HG03521 (cell line): ENCODE results near the gene GLCE.

Experiments used
- ATAC-seq: cut with Tn5 transposase; IDR thresholded peaks from one replicate; pipeline ENCODE4 v1.9.1; 2021; ENCODE audit warnings: mild to moderate bottlenecking, moderate library complexity; ENCODE audit not compliant: unreplicated experiment

Gene GLCE

DNA sequence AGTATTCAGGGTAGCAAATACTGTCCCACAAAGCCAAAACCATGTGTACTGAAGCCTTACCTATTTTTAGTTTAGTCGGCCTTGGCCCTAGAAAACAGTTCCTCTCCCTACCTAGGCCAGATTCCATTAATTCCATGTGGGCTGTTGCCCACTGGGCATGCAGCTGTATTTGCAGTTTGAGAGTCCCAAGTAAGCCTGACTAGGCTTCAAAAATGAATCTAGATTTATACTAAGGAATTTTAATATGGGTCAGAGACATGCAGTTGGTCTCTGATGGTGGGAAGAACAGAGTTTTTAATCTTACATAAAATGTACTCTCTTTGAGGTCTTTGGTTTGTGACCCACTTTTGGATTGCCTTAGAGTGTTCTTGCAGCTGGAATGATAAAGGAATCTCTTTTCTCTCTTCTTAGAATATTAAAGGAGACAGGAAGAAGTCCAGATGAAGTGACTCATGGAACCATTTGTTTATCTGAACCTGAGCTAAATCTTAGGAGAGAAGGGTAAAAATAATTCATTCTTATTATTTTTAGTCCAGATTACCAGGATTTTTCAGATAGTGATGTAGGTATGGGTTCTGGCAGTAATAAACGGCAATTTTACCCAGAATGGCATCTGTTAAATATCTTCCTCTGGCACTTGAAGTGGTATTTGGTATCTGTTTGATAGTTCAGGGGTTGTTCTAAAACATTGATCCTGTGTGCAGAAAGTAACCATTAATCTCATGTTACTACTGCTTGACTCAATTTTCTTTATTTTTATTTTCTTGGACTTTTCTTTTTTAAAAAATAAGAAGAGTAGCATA lies 33.8 kb downstream of the GLCE start:
- ATAC-seq: no peak

DNA sequence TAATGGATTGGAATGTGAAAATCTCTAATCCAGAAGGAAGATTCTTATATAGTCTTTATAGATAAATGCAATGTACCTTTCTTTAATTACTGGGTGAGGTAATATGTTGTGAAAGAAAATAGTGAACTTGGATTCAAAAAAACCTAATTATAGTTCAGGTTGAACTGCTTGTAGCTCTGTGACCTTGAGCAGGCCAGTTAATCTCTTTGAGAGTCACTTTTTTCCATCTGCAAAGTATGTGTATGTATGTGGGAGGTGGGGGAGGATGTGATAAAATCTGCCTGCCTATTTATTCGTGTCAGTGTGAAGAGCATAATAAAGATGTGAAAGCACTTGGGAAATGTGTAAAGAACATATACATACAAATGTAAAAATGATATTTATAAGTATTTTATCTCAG lies 34.4 kb downstream of the GLCE start:
- ATAC-seq: no peak

DNA sequence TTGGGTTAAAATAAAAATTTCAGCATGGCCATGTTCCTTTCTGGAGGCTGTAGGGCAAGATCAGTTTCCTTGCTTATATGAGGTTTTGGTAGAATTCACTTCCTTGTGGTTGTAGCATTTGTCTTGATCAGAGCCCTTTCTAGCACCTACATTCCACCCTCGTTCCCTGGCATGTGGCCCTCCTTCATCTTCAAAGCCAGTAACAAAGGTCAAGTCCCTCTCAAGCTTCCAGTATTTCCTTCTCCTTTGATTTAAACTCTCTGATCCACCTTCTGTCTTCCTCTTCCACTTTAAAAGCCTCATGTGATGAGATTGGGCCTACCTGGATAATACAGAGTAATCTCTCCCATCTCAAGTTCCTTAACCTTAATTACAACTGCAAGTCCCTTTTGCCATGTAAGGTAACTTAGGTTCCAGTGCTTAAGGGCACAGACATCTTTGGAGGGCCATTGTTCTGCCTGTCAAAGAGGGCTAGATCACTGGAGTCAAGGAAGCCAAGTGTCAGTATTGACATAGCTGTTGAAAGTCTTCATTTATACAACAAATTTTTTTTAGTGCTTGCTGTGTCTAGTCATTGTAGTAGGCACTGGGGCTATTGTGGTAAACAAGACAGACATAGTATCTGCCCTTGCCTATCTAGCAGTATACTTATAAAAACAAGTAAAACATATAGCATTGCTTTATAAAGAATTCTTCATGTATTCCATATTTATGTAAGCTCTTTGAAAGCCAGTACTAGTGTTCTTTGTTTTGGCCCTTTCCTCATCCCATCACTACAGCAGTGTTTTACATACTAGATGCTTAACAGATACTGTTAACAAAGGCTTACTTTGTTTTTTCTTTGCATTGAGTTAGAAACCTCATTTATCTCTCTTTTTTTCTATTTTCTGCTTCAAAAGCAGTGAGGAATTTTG lies 40.7 kb downstream of the GLCE start:
- no peak for ATAC-seq

DNA sequence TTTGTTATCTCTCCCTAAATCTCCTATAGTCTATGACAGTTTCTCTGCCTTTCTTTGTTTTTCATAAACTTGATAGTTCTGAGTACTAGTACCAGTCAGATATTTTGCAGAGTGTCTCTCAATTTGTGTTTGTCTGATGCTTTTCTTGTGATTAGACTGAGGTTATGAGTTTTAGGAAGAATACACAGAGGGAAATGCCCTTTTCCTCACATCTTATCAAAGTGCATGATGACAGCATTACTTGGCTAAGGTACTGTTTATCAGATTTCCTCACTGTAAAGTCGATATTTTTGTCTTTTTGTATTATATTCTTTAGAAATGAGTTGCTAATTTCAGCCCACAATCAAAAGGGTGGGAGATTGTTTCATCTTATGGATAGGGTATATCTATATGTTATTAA lies 45.6 kb downstream of the GLCE start:
- no peak for ATAC-seq

DNA sequence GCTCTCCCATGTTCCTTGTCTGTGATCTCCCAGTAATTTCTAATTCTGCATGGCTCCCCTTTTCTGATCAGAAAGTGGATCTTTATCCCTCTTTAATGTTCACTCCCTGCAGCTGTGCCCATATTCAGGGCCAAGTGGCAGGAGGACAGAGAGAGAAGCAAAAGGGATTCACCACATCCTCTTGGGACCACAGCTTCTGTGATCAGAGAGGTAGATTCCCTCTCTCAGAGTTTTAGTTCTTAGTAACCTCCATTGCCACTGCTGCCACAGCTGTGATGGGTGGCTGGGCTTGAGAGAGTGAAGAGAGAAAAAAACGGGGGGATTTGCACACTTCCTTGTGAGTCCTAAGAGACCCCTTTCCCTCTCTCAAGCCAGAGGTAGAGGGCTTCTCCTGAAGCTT lies 49.2 kb downstream of the GLCE start:
- ATAC-seq: no peak

DNA sequence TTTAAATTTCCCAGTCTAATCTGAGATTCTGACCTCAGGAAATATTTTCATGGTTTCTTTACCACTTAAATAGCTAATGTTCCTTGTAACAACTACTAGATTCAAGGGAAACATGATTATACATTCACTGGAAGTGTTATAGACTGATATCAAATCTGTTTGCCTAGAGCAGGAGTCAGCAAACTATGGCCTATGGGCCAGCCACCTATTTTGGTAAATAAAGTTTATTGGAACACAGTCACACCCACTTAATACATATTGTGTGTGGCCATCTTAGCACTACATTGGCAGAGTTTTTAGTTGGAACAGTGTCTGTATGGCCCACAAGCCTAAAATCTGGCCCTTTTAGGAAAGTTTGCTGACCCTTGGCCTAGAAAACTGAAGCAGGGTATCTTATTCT lies 50.1 kb downstream of the GLCE start:
- no peak for ATAC-seq

DNA sequence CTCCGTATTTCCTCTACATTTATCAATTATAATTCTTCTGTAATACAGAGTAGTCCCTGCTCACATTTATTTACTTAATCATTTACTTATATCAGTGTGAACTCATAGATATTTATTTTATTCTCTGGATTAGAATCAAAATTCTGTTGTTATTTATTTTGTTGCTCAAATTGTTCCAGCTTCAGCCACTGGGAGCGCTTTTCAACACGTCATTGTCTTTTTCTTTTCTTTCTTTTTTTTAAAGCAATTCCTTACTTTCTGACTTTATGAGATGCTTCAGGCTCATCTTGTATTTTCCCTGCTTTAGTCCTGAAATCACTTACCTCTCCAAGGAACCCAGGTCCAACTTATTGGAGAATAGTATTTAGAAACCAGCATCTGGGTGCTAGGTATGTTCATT lies 53.4 kb downstream of the GLCE start:
- ATAC-seq: no peak

DNA sequence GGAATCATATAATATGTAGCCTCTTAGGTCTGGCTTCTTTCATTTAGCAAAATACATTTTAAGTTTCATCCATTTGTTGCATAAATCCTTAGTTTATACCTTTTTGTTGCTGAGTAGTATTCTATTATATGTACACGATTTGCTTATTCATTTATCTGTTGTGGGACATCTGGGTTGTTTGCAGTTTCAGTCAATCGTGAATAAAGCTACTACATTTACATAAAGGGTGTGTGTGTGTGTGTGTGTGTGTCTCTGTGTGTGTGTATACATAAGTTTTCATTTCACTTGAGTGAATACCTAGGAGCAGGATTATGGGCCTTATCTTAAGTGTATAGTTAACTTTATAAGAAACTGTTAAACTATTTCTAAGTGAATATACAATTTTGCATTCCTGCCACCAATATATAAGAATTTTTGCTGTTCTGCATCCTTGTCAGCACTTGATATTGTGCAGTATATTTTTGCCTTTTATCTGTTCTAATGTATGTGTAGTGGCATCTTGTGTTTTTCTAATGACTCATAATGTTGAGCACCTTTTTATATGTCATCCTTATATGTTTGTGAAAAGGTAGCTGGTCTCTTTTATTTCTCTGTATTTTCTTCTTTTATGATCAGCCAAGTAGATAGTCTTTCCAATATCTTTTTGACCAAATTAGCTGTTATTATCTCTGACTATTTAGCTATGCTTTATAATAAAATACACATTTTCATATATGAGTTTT lies 55.0 kb downstream of the GLCE start:
- no peak for ATAC-seq

DNA sequence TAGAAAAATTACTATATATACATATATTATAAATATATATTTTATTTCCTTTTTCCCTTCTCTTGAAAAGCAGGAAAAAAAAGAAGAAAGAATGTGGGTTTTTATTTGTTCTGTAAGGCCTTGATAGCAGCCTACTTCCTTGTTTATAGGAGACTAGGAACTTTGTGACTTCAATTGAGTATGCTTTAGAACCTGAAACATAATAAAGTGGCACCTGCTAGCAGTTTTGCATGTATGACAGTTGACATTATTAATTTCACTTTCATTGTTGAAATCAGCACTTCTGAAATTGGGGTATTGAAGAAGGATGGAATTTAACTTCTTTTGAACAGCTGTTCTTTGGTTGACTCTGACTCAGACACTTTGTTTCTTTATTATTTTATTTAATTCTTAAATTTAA lies 56.9 kb downstream of the GLCE start:
- ATAC-seq: no peak

DNA sequence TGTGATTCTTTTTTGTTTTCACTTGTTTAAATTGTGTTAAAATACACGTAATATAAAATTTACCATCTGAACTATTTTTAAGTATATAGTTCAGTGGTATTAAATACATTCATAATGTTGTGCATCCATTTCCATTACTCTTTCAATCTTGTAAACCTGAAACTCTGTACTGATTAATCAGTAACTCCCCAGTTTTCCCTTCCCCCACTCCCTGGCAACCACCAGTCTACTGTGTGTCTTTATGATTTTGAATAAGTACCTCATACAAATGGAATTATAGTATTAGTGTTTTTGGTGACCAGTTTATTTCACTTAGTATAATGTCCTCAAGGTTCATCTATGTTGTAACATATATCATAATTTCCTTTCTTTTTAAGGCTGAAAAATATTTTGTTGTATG lies 59.3 kb downstream of the GLCE start:
- ATAC-seq: no peak

DNA sequence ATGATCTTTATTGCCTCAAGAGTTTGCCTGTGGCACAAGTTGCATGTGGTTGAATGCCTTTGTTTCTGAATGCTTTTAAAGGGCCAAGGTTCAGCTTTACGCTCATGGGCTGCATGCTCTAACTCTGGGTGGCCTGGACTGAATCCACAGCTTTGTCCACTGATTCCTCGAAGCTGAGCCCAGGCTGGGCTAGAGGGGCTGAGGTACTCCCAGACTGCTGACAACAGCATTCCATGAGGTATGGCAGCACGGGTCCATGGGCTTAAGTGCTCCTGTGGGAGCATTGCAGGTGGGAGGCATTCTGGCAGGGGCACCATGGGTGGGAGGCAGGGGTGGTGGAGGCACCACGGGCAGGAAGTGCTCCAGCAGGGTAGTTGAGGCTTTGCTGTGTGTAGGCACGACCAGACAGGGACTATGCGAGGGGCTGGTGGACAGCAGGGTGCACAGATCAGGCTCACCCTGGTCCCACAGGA lies 61.6 kb downstream of the GLCE start:
- no peak for ATAC-seq

DNA sequence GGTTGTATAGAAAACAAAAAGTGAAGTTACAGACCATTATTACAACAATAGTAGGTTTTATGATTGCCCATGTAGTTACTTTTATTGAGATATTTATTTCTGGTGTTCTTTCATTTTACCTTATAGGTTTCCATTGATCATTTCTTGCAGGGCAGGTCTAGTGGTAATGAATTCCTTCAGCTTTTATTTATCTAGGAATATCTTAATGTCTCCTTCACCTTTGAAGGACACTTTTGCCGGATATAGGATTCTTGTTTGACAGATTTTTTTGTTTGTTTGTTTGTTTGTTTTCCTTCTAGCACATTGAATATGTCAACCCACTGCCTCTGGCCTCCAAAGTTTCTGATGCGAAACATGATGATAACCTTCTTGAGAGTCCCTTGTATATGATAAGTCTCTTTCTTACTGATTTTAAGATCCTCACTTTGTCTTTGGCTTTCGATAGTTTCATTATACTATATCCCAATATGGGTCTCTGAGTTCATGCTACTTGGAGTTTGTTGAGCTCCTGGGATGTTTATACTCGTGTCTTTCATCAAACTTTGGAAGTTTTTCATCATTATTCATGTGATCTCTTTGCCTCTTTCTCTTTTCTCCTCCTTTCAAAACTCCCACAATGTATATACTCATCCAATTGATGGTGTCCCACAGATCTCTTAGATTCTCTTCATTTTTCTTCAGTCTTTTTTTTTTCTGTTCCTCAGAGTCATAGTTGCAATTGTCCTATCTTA lies 62.8 kb downstream of the GLCE start:
- ATAC-seq: no peak

DNA sequence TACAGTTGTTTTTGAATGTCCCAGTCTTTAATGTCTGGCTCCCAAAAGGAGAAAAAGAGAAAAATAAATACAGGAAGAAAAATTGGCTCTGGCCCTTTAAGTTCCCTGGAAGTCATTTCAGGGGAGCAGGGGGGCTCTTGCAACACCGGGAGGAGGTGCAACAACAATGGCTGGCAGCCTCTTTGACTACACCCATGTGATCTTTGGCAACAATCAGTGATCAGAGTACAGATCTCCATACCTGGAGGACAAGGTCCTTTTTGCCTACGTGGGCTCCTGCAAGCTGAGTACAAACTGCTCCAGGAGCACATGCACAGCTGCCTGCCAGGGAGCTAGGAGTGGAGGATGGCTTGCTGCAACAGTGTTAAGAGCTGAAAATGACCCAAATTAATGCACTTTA lies 63.9 kb downstream of the GLCE start:
- no peak for ATAC-seq

DNA sequence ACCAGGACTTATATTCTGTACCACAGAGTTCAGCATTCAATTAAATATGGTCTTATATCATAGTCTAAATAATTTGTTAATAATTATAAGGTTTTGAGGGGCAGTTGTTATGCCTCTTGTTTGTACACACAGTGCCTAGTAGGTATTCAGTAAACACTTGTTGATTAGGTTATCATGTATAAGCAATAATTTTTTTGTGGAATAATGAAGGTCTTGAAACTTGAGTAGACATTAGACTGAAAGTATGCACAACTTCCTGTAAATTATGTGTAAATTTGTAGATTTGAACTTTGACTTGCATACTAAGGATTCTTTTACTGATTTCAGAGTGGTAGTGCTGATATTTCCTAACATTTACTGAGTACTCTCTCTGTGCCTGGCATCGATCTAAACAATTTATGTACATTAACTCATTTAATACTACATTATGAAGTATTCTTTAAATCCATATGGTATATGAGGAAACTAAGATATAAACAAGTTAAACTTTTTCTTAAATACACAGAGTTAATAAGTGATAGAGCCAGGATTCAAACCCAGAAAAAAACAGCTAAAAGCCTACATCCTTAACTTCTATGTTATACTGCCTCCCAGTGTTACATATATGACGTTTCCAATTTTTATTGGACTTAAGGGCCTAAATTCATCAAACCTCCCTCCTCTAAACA lies 65.1 kb downstream of the GLCE start:
- no peak for ATAC-seq

DNA sequence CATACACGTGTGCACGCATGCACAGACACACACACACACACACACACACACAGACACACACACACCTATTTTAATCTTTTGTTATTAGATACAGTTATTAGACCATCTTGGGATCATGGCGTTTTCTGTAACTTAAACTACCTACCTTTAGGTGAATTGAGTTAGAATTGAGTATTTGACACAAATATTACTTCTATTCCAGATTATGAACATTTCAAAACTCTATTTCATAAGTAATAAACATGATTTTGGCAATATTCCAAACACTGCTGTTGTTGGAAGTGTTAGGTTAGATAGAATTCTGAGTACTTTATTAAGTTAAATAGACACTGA lies 65.6 kb downstream of the GLCE start:
- no peak for ATAC-seq

DNA sequence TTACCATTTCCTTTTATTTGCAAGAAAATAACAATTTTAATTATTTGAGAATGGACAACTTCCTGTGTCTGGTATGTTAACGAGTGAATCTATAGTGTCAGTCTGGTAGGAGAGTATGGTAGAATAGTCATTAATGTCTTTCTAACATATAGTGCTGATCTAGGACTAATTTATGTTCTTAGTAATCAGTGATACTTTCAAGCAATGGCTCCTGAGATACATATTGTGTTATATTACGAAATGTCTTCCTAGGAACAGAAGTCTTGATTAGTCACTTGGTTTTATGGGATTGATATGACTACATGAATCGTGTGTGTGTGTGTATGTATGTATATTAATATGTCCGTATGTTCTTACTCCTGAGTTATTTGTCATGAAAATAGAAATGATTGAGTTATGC lies 71.7 kb downstream of the GLCE start:
- ATAC-seq: no peak

DNA sequence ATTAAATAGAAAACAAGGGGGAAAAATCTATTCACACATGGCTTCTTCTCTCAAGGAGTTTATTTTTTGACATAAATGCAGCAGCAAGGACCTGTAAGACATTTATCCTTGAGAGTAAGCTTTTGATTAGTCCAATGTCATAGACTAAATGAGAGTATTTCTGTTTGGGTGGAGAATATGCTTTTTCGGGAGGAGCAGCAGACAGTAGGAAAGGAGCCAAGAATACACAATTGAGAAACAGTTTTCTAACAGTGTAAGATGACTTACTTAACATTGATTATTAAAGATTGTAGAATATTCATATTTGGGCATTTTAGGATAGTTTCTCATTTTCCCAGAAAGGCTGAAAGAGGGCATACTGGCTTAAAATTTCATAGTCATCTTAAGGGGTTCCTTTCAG lies 72.3 kb downstream of the GLCE start:
- ATAC-seq: no peak

DNA sequence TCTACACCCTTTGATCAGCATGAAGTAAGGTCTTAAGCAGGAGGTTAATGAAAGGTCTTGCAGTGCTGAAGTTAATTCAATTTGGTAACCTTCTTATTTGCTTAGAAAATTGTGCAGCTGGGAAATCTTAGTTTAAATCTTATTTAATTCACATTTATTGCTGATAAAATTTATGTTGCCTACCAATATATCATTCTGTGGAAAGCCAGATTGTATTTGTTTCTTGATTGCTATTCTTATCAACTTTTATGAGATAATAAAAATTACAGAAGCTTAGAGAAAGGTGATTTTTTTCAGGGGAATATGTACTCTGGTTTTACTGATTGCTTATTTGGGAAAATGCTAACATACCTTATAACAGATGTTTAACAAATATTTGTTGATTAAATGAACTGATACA lies 74.2 kb downstream of the GLCE start:
- no peak for ATAC-seq

DNA sequence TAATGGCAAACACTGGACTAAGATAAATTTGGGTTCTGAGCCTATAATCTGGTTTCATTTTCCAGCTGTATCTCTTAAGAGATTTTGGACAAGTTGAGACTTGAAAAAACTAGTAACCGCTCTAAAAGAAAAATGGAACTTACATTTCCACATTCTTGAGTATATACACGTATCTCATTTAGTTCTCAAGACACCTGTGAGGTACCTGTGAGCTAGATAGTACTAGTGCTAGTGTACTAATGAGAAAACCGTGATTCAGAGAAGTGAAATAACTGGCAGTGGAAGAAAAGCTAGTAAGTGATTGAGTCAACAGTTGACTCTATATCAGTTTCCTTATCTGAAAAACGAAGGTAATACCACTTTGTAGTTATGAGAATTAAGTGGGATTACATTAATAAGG lies 76.1 kb downstream of the GLCE start:
- no peak for ATAC-seq

DNA sequence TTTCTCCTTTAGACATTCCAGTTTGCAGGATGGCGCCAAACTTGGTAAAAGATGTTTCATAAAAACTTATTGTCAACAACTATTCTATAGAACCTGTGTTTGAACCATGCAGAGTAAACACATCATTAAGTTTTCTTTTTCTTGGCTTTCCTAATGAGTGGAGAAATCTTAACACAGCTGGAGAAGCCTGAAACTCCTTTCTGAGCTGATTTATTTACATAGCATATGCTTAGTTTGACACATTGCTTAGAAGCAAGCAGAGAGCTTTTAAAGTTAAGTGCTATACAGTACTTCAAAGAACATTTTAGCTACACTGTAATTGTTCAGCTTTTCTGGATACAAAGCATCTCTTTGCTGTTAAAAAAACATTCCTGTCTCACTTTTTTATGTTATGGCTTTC lies 77.3 kb downstream of the GLCE start:
- no peak for ATAC-seq
